BLaER1 (cell line): ENCODE measurements around the gene TMEM163.

Source experiments
- H3K27ac ChIP-seq: shearing (Covaris generic); formaldehyde crosslinking; 2 replicates; pipeline ENCODE4 v1.8.1; 2022
- H3K27me3 ChIP-seq: shearing (Covaris generic); formaldehyde crosslinking; 2 replicates; pipeline ENCODE4 v1.8.1; 2022
- H3K36me3 ChIP-seq: shearing (Covaris generic); formaldehyde crosslinking; 2 replicates; pipeline ENCODE4 v1.8.1; 2022
- H3K4me1 ChIP-seq: shearing (Covaris generic); formaldehyde crosslinking; 2 replicates; pipeline ENCODE4 v1.8.1; 2022
- H3K4me2 ChIP-seq: shearing (Covaris generic); formaldehyde crosslinking; 2 replicates; pipeline ENCODE4 v1.8.1; 2022
- H3K4me3 ChIP-seq: shearing (Covaris generic); formaldehyde crosslinking; 2 replicates; pipeline ENCODE4 v1.8.1; 2022
- H3K9ac ChIP-seq: shearing (Covaris generic); formaldehyde crosslinking; 2 replicates; pipeline ENCODE4 v1.8.1; 2022
- H3K9me3 ChIP-seq: shearing (Covaris generic); formaldehyde crosslinking; 2 replicates; pipeline ENCODE4 v1.8.1; 2022
- H4K20me1 ChIP-seq: shearing (Covaris generic); formaldehyde crosslinking; 2 replicates; pipeline ENCODE4 v1.8.1; 2022
- Cebpa-rat ChIP-seq: shearing (Covaris generic); IDR thresholded peaks from 2 replicates; pipeline ENCODE4 v1.8.1; 2022

TMEM163 gene

GRCh38 chr2:134457765-134458472 is 260.9 kb downstream of the TMEM163 start:
- Histone ChIP-seq H3K4me3 (no peak overlapping the region), H3K27me3 (no peaks in the 10 kb centered on the region), H4K20me1 (0 out of 2 replicates have a peak, but pooled peaks cover 10% of the 10 kb centered on the region), H3K27ac (no peak overlapping the region), H3K9me3 (no peaks in the 10 kb centered on the region), H3K9ac (no peak overlapping the region), H3K4me1 (peaks cover 33% of the 10 kb centered on the region), H3K4me2 (no peak overlapping the region), H3K36me3 (peaks cover 25% of the 10 kb centered on the region)
- no peak for TF ChIP-seq Cebpa-rat

GRCh38 chr2:134457353-134457752 is 261.4 kb downstream of the TMEM163 start:
- no peak overlapping the region for H3K4me3 ChIP-seq
- no peak overlapping the region for H3K9ac ChIP-seq
- peaks cover 11% of the 10 kb centered on the region; the same call in 1 of the 2 replicates for H4K20me1 ChIP-seq
- H3K27me3 ChIP-seq, result no peaks in the 10 kb centered on the region
- H3K36me3 ChIP-seq, result peaks cover 31% of the 10 kb centered on the region
- H3K27ac ChIP-seq, result no peak overlapping the region
- H3K4me1 ChIP-seq, result peaks cover 39% of the 10 kb centered on the region
- no peak for TF ChIP-seq Cebpa-rat
- no peaks in the 10 kb centered on the region for H3K9me3 ChIP-seq
- no peak overlapping the region for H3K4me2 ChIP-seq

DNA sequence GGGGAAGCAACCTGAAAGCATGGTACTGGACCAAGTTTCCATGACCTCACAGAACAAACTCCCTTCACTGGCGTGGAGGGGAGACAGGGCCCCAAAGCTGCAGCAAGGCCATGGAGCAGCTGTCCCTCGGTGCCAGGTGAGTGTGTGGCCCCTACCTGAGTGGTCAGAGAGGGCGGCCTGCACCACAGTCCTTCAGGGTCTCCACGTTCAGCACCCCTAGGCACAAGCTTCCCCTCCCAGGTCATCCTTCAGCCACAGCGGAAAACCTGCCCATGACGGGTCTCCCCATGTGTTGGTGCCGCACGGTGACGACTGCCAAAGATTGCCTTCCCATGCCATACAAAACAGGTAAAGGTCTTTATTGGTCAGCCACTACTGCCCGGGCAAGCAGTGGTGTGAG is 263.4 kb downstream of the TMEM163 start:
- H3K4me3 ChIP-seq, result no peak overlapping the region
- no peaks in the 10 kb centered on the region for H3K27me3 ChIP-seq
- peaks cover 49% of the 10 kb centered on the region for H3K36me3 ChIP-seq
- no peak overlapping the region for H3K27ac ChIP-seq
- peaks cover 44% of the 10 kb centered on the region for H3K4me1 ChIP-seq
- no peak for TF ChIP-seq Cebpa-rat
- no peak overlapping the region for H3K9ac ChIP-seq
- peaks cover 26% of the 10 kb centered on the region for H4K20me1 ChIP-seq
- H3K4me2 ChIP-seq, result no peak overlapping the region
- no peaks in the 10 kb centered on the region for H3K9me3 ChIP-seq

DNA sequence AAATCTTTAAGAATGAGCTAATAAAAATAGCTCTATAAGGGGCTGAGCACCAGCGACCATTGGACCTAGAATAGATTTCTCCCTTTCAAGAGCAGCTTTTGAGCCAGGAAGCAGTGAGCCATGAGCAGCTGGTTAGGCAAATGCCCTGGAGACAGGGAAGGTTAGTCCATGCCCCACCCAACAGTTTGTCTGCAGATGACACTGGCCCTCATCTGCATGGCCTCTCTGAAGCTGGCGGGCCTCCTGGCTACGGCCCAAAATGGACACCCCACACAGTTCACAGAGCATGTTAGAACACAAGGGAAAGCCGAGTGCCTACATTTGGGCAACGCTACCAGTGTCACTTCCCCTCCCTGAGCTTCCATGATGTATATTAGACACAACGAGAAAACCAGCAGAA is 263.9 kb downstream of the TMEM163 start:
- Histone ChIP-seq H3K9me3 (no peaks in the 10 kb centered on the region), H3K4me1 (peaks cover 44% of the 10 kb centered on the region), H3K4me3 (no peak overlapping the region), H4K20me1 (peaks cover 31% of the 10 kb centered on the region), H3K27me3 (no peaks in the 10 kb centered on the region), H3K9ac (no peak overlapping the region), H3K36me3 (peaks cover 54% of the 10 kb centered on the region), H3K4me2 (peak overlapping the region; percentile 58), H3K27ac (peak overlapping the region; percentile 46)
- TF ChIP-seq Cebpa-rat, result no peak

- Histone ChIP-seq H3K36me3 (peaks cover 59% of the 10 kb centered on the region), H3K9ac (no peak overlapping the region)
- TF ChIP-seq Cebpa-rat, result no peak
Measured at GRCh38 chr2:134454426-134454825, 264.4 kb downstream of the TMEM163 start.

DNA sequence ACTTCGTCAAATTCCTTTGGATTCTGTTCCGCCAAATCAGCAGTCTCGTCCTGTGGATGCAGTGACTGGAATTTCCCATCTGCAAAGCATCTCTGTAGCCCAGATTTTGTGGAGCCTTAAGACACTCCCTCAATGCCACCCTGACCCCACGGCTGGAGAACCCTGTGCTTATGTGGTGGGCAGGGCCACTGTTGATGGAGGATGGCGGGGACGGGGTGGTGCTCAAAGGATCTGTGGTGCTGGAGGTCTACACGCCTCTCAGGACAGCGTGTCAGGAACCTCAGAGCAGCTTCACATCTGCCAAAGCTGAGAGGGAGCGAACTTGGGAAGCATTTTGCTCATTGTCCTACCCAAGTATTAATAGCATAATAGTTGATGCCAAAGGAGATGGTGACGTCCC is 264.8 kb downstream of the TMEM163 start:
- Histone ChIP-seq H3K27ac (0 out of 2 replicates have a peak overlapping the region, but pooled peaks have one; percentile 46), H3K4me3 (no peak overlapping the region), H3K36me3 (peaks cover 63% of the 10 kb centered on the region)

More at GRCh38 chr2:134454426-134454825, 264.4 kb downstream of the TMEM163 start:
- no peak overlapping the region for H3K4me3 ChIP-seq
- peaks cover 44% of the 10 kb centered on the region for H3K4me1 ChIP-seq
- peak overlapping the region; percentile 46 for H3K27ac ChIP-seq
- H3K9me3 ChIP-seq, result no peaks in the 10 kb centered on the region
- peak overlapping the region; percentile 58 for H3K4me2 ChIP-seq
- H4K20me1 ChIP-seq, result peaks cover 36% of the 10 kb centered on the region
- no peaks in the 10 kb centered on the region for H3K27me3 ChIP-seq

DNA sequence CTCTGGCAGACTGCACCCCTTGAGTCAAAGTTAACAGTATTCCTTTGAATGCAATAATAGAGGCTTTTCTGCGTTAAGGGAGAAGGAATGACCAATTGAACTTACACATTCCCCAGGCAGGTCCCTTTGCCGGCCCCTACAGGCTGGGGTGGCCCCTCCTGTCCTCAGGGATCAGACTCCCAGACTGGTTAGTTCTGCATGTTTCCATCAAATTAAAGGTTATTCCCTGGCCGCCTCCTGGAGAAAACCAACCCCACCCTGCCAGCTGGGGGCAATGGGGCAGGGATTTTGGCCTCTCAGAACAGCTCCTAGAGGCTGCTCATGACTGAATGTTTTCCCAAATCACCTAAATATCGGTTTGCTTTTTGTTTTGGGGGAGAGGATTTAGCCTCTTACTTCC is 265.3 kb downstream of the TMEM163 start:
- Histone ChIP-seq H4K20me1 (peaks cover 38% of the 10 kb centered on the region), H3K27me3 (no peaks in the 10 kb centered on the region), H3K4me3 (no peak overlapping the region), H3K9ac (no peak overlapping the region), H3K9me3 (no peaks in the 10 kb centered on the region), H3K36me3 (peaks cover 68% of the 10 kb centered on the region), H3K27ac (0 out of 2 replicates have a peak overlapping the region, but pooled peaks have one; percentile 46), H3K4me1 (peaks cover 44% of the 10 kb centered on the region), H3K4me2 (peak overlapping the region; percentile 58)
- no peak for TF ChIP-seq Cebpa-rat

More for the DNA sequence above, 264.8 kb downstream of the TMEM163 start:
- no peak overlapping the region for H3K9ac ChIP-seq
- H4K20me1 ChIP-seq, result peaks cover 38% of the 10 kb centered on the region
- no peaks in the 10 kb centered on the region for H3K9me3 ChIP-seq
- no peak for TF ChIP-seq Cebpa-rat
- no peaks in the 10 kb centered on the region for H3K27me3 ChIP-seq
- H3K4me1 ChIP-seq, result peaks cover 44% of the 10 kb centered on the region
- peak overlapping the region; percentile 58 for H3K4me2 ChIP-seq

GRCh38 chr2:134452042-134452733 is 266.6 kb downstream of the TMEM163 start:
- no peak overlapping the region for H3K27ac ChIP-seq
- H3K9ac ChIP-seq, result no peak overlapping the region
- no peaks in the 10 kb centered on the region for H3K9me3 ChIP-seq
- peaks cover 36% of the 10 kb centered on the region for H3K4me1 ChIP-seq
- TF ChIP-seq Cebpa-rat, result no peak
- no peak overlapping the region for H3K4me2 ChIP-seq
- no peak overlapping the region for H3K4me3 ChIP-seq
- H3K27me3 ChIP-seq, result no peaks in the 10 kb centered on the region
- peaks cover 80% of the 10 kb centered on the region for H3K36me3 ChIP-seq
- peaks cover 46% of the 10 kb centered on the region for H4K20me1 ChIP-seq

GRCh38 chr2:134451347-134451630 is 267.5 kb downstream of the TMEM163 start:
- H3K9me3 ChIP-seq, result no peaks in the 10 kb centered on the region
- no peaks in the 10 kb centered on the region for H3K27me3 ChIP-seq
- no peak for TF ChIP-seq Cebpa-rat
- peaks cover 55% of the 10 kb centered on the region for H4K20me1 ChIP-seq
- H3K36me3 ChIP-seq, result peaks cover 86% of the 10 kb centered on the region
- H3K9ac ChIP-seq, result no peak overlapping the region
- H3K4me2 ChIP-seq, result no peak overlapping the region
- H3K27ac ChIP-seq, result no peak overlapping the region
- no peak overlapping the region for H3K4me3 ChIP-seq
- peaks cover 36% of the 10 kb centered on the region for H3K4me1 ChIP-seq

DNA sequence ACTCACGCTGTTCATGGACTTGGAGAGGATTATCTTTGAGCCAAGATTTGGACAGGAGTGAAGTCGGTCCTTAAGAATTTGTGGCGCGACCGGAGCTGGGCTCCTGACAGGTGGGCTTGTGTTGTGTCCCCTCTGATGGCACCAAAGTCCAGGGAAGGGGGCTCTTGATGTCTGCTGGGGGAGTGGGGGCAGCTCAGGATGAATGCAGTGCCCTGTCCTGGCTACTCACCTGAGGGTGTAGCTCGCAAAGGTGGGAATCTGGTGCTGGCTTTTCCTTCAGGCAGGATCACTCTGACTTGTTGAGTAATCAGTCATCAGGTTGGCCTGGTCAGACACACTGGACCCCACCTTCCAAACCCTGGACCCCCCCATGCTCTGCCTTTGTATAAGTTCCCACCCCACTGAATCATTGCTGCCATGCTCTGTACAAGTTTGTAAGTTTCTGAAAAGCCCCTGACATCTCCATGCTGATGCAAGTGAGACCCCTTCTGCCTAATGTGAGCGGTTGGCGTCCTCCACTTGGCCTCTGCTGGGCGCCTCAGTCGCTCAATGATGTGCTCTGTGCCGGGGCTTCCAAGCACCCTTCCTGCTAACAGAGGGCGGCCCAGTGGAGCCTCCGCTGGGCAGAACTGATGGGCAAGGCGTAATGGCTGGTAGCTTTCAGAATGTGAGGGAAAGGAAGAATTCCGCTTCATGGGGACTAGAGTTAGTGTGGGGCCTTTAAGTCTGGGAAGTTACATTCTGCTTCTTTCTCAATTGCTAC is 268.9 kb downstream of the TMEM163 start:
- TF ChIP-seq Cebpa-rat, result no peak
- H4K20me1 ChIP-seq, result peaks cover 67% of the 10 kb centered on the region

More for the DNA sequence above, 268.9 kb downstream of the TMEM163 start:
- Histone ChIP-seq H3K4me3 (no peak overlapping the region), H3K27me3 (no peaks in the 10 kb centered on the region), H3K9me3 (no peaks in the 10 kb centered on the region), H3K36me3 (peaks cover 90% of the 10 kb centered on the region), H3K4me1 (peaks cover 31% of the 10 kb centered on the region), H3K4me2 (no peak overlapping the region), H3K9ac (no peak overlapping the region), H3K27ac (no peak overlapping the region)
